Osteoblast (primary cell): ENCODE data around the gene CCDC85C. TPM values are rescaled to one million over a fixed set of nuclear protein-coding genes. Genes with fewer than 3 reads are reported as not detected.

Experiments used
- DNase-seq: peaks from one replicate; pipeline ENCODE4 v3.0.0; 2011; ENCODE audit warnings: low spot score, mixed read lengths; ENCODE audit not compliant: insufficient read length; ENCODE audit errors: missing footprints
- H2AFZ ChIP-seq: 2 replicates; pipeline ENCODE4 v1.6.0; 2011; ENCODE audit warnings: mild to moderate bottlenecking, low read length
- H3K27ac ChIP-seq: 2 replicates; pipeline ENCODE4 v1.5.1; 2011; ENCODE audit warnings: mild to moderate bottlenecking, low read depth, low read length, moderate library complexity
- H3K27me3 ChIP-seq: 2 replicates; pipeline ENCODE4 v1.6.0; 2012; ENCODE audit warnings: mild to moderate bottlenecking, control low read depth, inconsistent platforms, low read length, moderate library complexity; ENCODE audit not compliant: insufficient read depth
- H3K36me3 ChIP-seq: 2 replicates; pipeline ENCODE4 v1.5.1; 2011; ENCODE audit warnings: mild to moderate bottlenecking, low read length, control low read depth, moderate library complexity; ENCODE audit not compliant: insufficient read depth
- H3K4me1 ChIP-seq: 2 replicates; pipeline ENCODE4 v1.5.1; 2011; ENCODE audit warnings: mild to moderate bottlenecking, low read length, control low read depth, moderate library complexity; ENCODE audit not compliant: insufficient read depth
- H3K4me2 ChIP-seq: 2 replicates; pipeline ENCODE4 v1.6.0; 2011; ENCODE audit warnings: mild to moderate bottlenecking, low read length; ENCODE audit not compliant: insufficient read depth
- H3K4me3 ChIP-seq: fragments of 200-600 bp; sonication (generic); 3 replicates; pipeline ENCODE4 v1.5.1; 2012; ENCODE audit warnings: mild to moderate bottlenecking, low read length, inconsistent platforms; ENCODE audit not compliant: insufficient read depth
- H3K79me2 ChIP-seq: 2 replicates; pipeline ENCODE4 v1.6.0; 2012; ENCODE audit warnings: mild to moderate bottlenecking, low read length, control low read depth, inconsistent platforms; ENCODE audit not compliant: insufficient read depth
- H3K9me3 ChIP-seq: 2 replicates; pipeline ENCODE4 v1.5.1; 2011; ENCODE audit warnings: low read depth, low read length, control low read depth
- H4K20me1 ChIP-seq: 2 replicates; pipeline ENCODE4 v1.6.0; 2012; ENCODE audit warnings: mild to moderate bottlenecking, low read length, control low read depth; ENCODE audit not compliant: insufficient read depth
- CTCF ChIP-seq: IDR thresholded peaks from 2 replicates; pipeline ENCODE4 v1.5.1; 2011; ENCODE audit warnings: mild to moderate bottlenecking, low read depth, low read length, moderate library complexity; ENCODE audit errors: extremely low read depth
- total RNA-seq: library from RNA; depleted of rRNA; stranded (reverse); fragments of >200 nt; gene quantifications from 2 replicates; pipeline ENCODE4 v1.2.3, GENCODE V29; 2012

CCDC85C gene
- total RNA-seq, 1 donor, result 3.6 TPM

GRCh38 chr14:99572173-99572999 lies 31.6 kb downstream of the CCDC85C start:
- H3K4me2 ChIP-seq, result no peak overlapping the region
- peaks cover 34% of the 10 kb centered on the region for H4K20me1 ChIP-seq
- H3K27ac ChIP-seq, result no peak overlapping the region
- no peak overlapping the region for H3K4me3 ChIP-seq
- H2AFZ ChIP-seq, result no peak overlapping the region
- peaks cover 26% of the 10 kb centered on the region for H3K4me1 ChIP-seq
- peaks cover 4% of the 10 kb centered on the region for H3K79me2 ChIP-seq
- TF ChIP-seq CTCF, result no peak
- H3K9me3 ChIP-seq, result no peaks in the 10 kb centered on the region
- H3K27me3 ChIP-seq, result no peaks in the 10 kb centered on the region
- peak; percentile 76 for DNase-seq
- H3K36me3 ChIP-seq, result no peaks in the 10 kb centered on the region

- no peak overlapping the region for H2AFZ ChIP-seq
- peak; percentile 83 for DNase-seq
- no peak for TF ChIP-seq CTCF
- no peaks in the 10 kb centered on the region for H3K27me3 ChIP-seq
- H3K4me2 ChIP-seq, result no peak overlapping the region
- H3K27ac ChIP-seq, result no peak overlapping the region
- no peak overlapping the region for H3K4me3 ChIP-seq
- H3K36me3 ChIP-seq, result no peaks in the 10 kb centered on the region
- peaks cover 24% of the 10 kb centered on the region for H3K4me1 ChIP-seq
- H3K79me2 ChIP-seq, result peaks cover 4% of the 10 kb centered on the region
- H4K20me1 ChIP-seq, result peaks cover 39% of the 10 kb centered on the region
- no peaks in the 10 kb centered on the region for H3K9me3 ChIP-seq
Observed at GRCh38 chr14:99571303-99571986, 32.6 kb downstream of the CCDC85C start.

GRCh38 chr14:99570544-99571302 lies 33.3 kb downstream of the CCDC85C start:
- no peaks in the 10 kb centered on the region for H3K27me3 ChIP-seq
- H4K20me1 ChIP-seq, result peaks cover 44% of the 10 kb centered on the region
- H3K4me2 ChIP-seq, result no peak overlapping the region
- no peak overlapping the region for H2AFZ ChIP-seq
- H3K27ac ChIP-seq, result no peak overlapping the region
- no peaks in the 10 kb centered on the region for H3K9me3 ChIP-seq
- H3K36me3 ChIP-seq, result no peaks in the 10 kb centered on the region
- H3K4me3 ChIP-seq, result no peak overlapping the region
- H3K4me1 ChIP-seq, result peaks cover 22% of the 10 kb centered on the region
- peak; percentile 27 for DNase-seq
- H3K79me2 ChIP-seq, result peaks cover 4% of the 10 kb centered on the region
- no peak for TF ChIP-seq CTCF
